Superior temporal gyrus (tissue), 1 donor: ENCODE results near the gene CDH12.
"Not testable (repeated sequence)": the region's sequence is repeated elsewhere in the genome, so short reads cannot be mapped to it uniquely, and the experiment has no call there.

Source experiments
- DNase-seq: peaks from one replicate; pipeline ENCODE4 v3.0.0-alpha.2; 2016; ENCODE audit errors: extremely low spot score

CDH12 gene

DNA sequence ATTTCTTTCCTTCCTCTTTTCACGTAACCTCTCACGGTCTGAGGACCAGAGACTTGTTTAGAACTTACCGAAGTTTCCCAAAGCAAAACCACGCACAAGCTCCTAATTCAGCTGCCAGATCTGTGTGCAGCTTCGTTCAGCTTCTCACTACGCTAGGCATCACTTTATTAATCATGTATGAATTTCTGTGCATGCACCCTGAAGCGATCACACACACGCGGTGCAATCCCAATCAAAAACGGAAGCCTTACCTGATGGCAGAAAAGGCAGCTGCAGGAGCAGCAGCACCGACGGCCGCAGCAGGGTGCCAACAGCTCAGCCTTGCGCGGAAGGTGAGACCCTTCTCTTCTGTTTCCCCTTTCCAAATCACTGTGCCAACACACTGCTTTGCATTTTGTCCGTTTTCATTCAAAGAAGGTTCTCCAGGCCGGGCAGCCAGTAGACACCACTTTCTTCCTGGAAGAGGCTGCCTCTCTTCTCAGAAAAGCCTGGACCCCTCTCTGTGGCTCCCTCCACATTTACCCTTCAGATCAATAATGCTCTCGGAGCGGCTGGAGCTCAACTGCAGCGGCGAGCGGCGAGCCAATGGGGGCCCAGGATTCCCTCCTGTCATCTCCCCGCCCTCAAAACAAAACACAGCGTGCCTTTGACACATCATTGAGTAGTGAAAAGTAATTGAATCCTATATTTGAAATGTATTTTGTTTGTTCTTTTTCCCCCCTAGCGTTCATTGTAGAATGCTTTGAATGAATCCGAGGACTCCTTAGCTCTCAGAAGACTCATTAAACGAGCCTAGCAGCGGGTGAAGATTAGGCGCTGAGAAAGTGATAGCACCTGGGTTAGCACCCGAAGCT lies at the start of gene CDH12:
CDH12 (minus strand) TSS at position 538 of the 854 bp plus-strand sequence.
- DNase-seq = peak; percentile 40

DNA sequence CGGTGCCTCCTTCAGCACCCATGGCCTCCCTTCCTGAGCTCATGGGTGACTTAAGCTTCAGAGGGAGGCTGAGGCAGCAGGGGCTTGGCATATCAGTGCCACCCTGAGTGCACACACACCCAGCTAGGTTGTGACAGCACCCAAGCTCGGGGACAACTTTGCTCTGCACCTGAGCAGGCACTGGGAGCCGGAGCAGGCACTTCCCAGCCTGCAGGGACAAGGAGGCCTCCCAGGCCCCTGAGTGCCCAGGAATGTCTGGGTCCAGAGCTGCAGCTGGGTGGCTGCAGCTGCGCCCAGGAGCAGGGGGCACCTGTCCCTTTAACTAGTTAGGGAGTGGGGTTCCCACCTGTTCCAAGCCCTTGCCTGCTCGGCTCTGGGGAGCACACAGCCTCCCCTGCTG lies 48.7 kb upstream of the CDH12 start:
- DNase-seq = no peak

DNA sequence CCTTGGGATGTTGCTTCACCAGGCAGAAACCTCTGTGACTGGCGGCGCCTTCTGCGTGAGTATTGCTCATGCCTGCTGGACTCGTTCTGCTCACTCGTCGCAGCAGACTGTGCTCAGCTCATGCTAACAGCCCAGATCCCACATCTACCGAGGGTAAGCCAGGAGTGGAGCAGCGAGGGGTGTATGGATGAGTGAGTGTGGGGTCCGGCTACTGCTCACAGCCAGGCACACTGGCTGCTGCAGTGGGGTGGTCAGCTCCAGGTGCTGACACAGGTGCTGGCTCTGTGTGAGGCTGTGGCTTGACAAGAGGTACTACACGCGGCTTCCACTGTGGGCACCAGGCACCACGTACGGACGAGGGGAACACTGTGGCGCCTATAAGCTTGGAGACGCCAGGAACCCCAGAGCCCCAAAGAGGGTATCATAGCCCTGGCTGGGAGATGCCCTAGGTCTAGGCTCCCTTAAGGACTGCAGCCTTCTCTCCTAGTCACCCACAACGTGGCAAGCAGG lies 47.7 kb upstream of the CDH12 start:
- no peak for DNase-seq

DNA sequence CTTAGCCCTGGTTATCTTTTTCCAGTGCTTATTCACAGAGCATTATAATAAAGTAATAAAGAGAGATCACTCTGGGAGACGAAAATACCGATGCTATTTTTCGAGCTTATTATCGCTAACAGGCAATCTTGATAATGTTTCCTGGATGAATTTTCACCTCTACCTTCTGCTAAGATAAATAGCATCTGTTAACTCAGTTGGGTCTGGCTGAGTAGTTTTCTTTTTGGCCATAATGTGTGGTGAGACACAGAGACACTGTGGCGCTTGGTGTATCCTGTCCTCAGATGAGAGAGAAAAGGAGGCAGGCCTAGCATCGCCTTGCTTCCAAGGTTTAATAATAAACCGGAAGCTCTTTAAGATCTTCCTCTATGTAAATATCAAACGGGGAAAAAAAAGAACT lies 46.2 kb upstream of the CDH12 start:
- no peak for DNase-seq

DNA sequence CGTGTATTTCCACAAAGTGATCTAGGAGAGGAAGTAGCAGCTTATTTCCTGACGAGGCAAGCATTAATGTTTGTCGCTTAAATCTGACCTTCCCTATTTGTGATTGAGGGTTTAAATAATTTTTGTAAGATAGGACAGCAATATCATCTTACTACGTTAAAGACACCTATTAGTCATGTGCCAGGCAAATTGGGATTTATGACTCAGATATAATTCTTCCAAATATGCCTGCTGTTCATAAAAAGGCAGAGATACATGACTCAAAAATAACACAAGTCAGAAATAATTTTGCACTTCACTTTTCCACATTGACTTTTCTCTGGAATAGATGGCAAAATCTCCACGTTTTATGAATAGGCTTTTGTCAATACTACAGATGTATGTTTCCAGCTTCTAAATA lies 43.0 kb upstream of the CDH12 start:
- no peak for DNase-seq

DNA sequence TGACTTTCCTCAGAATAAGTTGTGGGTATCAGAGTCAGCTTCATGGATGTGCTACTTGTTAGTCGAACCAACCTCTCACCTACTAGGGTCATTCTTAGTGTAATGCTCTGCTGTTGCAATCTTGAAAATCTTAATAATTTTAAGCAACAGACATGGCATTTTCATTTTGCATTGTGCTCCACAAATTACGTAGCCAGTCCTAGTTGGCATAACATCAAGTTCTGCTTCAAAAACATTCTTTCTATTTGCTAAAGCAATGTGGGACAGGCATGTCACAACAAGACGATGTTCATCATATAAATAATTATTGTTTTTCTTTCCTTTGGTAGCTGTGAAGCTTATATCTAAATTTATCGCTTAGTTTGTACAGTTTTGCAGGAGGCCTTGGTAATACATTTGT lies 39.3 kb upstream of the CDH12 start:
- no peak for DNase-seq

DNA sequence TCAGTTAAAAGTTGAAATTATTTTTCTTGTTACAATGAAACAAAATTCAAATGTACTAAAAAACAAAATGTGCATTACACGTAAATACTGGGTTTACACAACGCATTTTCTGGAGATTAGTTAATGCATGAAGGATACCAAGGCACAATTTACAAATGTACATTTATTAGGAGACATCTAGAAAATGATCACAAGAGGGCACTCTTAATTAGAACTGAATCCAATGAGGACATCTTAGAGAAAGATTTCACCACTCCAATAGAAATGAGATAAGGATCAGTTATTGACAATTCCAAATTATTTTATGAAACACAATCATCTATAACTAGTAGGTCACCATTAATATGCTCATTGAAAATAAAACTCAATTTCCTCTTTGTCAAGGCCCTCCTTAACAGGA lies 36.6 kb upstream of the CDH12 start:
- no peak for DNase-seq

DNA sequence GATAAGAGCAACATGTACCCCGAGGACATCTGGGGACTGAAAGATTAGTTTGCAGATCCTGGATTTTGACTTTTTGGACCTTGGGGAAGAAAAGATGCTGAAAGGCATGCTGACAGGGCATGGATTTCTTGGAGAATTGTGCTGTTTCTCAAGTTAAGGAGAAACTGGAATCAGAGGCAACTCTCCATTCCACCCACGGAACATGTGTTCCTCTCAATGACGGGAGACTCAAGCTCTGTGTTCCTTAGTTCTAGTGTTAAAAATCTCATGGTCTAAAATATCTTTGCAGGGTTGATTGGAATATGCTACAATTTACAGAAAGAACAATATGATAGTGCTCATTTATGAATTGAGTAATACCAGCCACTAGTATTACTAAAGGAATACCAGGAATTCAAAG lies 34.4 kb upstream of the CDH12 start:
- peak; percentile 72 for DNase-seq

DNA sequence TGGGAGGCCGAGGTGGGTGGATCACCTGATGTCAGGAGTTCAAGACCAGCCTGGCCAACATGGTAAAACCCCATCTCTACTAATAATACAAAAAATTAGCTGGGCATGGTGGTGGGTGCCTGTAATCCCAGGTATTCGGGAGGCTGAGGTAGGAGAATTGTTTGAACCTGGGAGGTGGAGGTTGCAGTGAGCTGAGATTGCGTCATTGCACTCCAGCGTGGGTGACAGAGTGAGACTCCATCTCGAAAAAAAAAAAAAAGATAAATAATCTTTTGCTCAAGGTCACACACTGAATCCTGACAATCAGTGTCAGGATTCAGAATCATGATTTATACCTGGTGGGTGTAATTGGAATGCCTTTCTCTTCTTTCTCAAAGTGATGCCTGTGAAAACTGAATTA lies 5.8 kb upstream of the CDH12 start:
- DNase-seq = not testable (repeated sequence)

DNA sequence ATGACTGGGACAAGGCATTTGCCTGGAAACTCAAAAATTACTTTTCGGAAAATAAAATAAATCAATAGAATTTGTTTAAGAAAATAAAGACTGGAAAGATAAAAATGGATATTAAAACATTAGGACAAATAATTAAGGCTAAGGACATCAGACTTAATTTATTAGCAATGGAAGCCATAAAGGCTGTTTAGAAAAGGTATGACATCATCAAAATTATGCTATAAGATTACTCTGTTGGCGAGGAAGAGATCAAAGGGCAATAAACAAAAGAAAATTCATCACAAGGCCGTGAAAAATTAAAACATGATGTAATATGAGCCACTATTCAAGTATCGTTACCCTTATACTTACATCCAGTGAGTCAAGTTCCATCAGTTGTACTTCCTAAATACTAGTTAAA lies 2.7 kb upstream of the CDH12 start:
- DNase-seq = no peak

DNA sequence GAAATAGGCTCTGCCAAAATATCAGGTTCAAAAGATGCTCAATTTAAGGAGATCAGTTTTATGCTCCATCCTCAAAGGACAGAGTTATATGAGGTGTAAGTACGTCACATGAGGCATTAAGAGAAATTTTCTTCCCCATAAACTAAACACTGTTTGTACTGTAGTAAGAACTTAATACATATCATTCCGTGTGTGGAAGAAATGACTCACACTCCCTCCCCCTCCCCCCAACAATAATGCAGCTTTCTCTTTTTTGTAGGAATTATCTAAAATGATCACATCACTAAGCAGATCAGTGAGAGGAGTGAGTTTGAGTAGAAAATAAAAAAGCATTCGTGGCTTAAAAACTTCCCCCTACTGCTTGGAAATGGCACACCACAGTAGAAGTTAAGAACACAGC lies 2.2 kb downstream of the CDH12 start:
- DNase-seq = no peak

DNA sequence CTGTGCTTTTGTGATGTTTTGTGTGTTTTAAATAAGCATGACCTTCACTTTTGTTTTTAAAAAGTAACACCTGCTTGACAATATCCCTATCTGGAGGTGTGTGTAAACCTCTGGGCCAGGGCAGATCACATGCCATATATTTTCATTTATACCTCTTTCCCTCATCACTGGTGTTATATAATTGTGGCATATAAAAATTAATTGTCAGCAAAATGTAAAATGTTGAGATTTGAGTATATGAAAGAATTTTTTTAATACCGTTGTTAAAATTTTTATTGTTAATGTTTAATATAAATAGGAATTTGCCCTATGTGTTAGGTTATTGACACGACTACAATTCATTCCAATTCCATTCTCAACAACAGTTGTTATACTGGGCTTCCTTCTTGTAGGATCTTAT lies 6.5 kb downstream of the CDH12 start:
- no peak for DNase-seq

DNA sequence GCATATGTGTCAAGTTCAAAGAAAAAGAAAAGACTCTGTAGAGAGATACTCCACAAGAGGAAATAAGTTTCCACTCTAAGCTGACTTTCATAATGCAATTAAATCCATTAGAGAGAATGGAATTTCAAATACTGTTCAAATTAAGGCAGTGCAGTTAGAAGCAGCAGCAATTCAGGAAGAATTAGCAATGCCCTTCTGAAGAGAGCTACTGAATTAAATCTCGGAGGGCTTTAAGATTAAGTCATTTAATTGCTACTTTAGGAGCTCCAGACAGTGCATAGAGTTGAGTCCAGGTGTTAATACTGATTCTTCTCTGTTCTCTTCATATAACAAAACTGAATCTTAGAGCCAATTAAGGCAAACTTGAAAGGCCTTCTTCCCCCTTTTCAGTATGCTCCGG lies 8.5 kb downstream of the CDH12 start:
- DNase-seq = no peak

DNA sequence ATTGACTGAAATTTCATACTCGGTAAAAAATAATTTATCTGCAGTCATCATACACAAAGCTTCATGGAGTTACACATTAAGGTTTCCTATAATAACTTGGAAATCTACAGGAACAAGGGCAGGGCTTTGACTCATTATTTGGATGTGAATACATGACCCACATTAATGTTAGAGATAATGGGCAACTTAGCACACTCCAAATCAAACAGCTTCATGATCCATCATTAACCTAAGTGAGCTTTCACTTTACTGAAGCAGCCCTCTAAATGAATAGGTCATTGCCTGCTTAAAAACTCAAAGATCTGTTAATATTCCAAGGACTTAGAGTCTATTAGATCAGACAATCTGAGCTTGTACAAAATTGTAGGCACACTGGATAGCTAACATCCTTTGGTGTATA lies 9.0 kb downstream of the CDH12 start:
- DNase-seq = no peak

DNA sequence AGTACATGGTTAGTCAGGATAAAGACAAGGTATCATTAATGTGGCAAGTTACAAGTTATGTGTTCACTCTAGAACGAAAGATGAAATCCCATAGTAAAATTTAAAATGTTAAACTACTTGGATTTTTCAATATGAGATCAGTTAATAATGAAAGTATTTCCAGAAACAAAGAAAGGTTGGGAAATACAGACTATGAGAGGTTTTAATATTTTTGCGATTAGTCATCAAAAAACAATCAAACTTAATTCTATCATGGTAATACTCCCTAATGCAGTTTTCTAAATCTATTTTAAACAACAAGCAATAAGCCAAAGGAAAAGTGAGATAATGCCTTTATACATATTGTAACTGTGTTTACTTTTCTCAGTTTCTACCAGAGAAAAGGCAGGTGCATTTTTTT lies 10.6 kb downstream of the CDH12 start:
- DNase-seq = no peak

DNA sequence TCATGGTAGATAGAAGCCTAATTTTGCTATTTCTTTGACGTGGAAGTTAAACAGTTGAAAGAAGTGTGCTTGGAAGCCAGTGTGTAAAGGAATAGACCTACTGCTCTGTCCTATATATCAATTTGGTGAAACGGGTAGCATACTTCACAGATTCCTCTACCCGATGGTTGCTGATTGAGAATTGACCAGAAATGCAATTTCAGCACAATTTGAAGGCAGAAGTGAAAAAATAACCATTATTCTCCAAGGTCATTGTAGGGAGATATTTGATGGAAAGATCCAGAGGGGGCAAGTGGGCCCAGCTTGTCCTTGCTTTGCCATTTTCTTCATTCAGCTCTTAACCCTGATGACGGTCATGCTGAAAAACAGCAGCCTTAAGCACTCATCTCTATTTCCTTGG lies 15.3 kb downstream of the CDH12 start:
- no peak for DNase-seq

DNA sequence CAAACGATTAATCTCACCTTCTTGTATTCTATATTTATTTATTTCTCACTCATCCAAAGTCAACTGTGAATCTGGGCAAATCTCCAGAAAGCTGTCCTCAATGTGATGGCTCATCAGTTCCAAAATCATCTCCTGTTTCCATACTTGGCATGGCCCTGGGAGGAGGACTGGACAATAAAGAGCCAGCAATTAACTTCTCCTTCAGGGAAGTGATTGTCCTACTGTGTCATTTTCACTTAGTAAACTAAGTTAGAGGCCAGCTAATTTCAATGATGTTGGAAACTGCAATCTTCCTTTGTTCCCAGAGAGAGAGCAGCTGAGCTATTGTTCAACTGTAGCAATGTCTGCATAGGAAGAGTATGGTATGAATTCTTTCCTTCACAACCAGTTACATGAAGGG lies 17.5 kb downstream of the CDH12 start:
- DNase-seq = no peak

DNA sequence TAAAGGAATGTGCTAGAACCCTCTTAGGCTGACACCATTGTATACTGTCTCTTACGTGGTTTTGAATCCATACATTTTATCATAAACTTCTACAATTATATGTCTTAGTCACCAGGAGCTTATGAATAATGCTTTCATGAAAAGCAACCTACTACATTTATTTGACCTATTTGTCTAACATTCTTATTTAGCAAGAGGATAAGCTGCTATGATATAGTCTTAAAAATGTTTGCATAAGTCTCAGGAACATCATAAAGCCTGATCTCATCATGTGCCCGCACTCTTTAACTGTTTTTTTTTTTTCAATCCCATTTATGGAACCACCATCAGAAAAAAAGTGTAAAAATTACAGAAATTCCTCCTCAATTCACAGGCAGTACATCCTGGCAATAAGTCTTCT lies 59.7 kb downstream of the CDH12 start:
- no peak for DNase-seq

DNA sequence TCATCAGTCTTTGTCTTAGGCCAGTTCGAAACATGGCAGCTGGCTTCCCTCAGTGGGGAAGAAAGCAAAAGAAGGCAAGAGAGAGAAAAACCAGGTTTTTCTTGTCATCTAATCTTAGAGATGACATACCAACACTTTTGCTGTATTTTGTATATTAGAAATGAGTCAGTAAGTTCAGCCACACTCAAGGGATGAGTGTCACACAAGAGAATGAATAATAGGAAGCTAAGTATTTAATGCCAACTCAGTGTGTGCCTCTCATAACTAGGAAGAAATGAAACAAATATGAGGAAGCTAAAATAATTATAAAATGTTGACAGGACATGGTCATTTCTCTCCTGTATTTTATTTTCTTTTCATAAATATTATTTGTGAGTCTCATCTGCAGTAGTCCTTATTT lies 65.3 kb downstream of the CDH12 start:
- DNase-seq = no peak

DNA sequence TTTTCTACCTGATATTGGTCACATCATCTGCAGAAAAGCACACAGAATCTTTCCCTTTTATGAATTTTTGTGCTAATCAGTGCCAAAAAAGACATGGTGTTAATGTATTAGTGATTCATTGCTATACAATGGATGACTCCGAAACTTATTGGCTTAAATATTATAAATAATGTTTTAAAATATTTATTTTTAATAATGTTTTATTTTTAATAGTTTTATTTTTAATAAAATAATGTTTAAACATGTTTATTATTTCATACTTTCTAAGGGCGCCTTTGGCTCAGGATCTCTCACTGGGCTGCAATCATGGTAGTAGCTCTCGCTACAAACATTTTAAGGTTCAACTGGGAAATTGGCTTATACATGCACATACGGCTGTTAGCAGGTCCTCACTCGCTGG lies 65.7 kb downstream of the CDH12 start:
- DNase-seq = no peak

DNA sequence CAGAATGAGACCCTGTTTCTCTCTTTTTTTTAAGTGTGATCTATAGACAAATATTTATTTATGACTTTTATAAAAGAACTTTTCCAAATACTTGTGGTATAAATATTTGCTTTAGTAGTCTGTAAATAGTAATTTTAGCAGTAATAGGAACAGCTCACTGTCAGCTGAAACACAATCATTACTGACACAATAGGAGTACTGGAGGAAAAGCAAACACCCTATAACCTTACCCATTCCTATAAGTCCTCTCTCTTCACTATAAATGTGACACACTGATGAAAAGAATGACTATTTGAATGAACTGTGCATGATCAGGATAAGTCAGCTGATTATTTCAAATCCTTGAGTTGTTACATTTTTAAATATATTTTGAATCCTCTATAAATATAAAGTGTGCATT lies 72.4 kb downstream of the CDH12 start:
- no peak for DNase-seq

DNA sequence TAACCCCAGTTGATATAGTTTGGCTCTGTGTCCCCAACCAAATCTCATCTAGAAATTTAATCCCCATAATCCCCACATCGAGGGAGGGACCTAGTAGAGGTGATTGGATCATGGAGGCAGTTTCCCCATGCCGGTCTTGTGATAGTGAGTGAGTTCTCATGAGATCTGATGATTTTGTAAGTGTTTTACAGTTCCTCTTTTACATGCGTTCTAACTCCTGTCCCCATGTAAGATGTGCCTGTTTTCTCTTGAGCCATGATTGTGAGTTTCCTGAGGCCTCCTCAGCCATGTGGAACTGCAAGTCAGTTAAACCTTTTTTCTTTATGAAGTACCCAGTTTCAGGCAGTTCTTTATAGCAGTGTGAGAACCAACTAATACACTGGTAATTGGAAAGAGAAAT lies 73.6 kb downstream of the CDH12 start:
- DNase-seq = no peak

DNA sequence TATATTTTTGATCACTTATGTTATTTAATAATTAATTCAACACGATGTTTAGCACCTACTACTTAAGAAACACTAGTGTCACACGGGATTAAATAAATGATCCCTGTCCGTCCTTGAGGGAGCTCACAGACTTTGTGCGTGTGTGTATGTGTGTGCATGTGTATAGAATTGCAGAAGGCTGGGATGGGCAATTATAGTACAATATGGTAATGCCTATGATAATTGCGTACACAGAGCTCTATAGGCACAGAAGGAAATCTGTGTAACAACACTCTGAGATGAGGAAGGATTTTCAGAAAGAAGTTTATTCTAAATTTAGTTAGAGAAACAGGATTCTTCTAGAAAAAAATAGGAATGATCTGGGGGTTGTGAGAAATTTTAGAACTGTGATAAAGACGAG lies 76.9 kb downstream of the CDH12 start:
- no peak for DNase-seq

DNA sequence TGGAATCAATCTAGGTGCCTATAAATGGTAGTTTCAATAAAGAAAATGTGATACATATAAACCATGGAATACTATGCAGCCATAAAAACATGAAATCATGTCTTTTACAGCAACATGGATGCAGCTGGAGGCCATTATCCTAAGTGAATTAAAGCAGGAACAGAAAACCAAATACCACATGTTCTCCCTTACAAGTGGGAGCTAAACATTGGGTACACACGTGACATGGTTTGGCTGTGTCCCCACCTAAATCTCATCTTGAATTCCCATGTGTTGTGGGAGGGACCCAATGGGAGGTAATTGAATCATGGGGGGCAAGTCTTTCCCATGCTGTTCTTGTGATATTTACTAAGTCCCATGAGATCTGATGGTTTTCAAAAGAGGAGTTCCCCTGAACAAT lies 78.9 kb downstream of the CDH12 start:
- DNase-seq = not testable (repeated sequence)
